GM21360 (cell line): Measurements from ENCODE around the gene UBP1.
A peak's percentile ranks its signal among the peaks of the same experiment; 100 is the strongest.
"Not testable (repeated sequence)": the region's sequence is repeated elsewhere in the genome, so short reads cannot be mapped to it uniquely, and the experiment has no call there.

Experiments
- ATAC-seq: cut with Tn5 transposase; IDR thresholded peaks from one replicate; pipeline ENCODE4 v1.9.1; 2021; ENCODE audit warnings: mild to moderate bottlenecking, moderate library complexity; ENCODE audit not compliant: unreplicated experiment

The UBP1 gene

GRCh38 chr3:33440328-33441224 lies at the start of gene UBP1:
TSS of gene UBP1 (minus strand) at chr3:33440405. CDS start at chr3:33439848, 557 bp downstream.
- ATAC-seq: peak; percentile 87

DNA sequence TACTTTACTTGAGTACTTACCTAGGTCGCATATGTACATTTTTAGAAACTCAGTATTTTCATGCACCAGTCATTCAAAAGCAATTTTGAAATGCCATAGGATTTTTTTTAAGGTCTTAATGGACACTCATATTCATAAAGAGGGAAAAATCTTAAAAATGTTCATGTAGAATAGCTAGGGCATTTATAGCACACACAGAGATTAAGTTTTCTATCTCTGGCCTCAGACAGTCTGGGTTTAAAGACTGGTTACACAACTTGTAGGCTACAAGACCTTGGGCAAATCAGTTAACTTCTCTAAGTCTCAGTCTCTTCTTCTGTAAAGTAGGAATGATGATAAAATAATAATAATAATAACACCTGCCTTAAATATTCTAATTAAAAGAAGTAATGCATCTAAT lies 48.5 kb upstream of the UBP1 start:
- no peak for ATAC-seq

GRCh38 chr3:33488246-33488645 lies 48.0 kb upstream of the UBP1 start:
- ATAC-seq: no peak

DNA sequence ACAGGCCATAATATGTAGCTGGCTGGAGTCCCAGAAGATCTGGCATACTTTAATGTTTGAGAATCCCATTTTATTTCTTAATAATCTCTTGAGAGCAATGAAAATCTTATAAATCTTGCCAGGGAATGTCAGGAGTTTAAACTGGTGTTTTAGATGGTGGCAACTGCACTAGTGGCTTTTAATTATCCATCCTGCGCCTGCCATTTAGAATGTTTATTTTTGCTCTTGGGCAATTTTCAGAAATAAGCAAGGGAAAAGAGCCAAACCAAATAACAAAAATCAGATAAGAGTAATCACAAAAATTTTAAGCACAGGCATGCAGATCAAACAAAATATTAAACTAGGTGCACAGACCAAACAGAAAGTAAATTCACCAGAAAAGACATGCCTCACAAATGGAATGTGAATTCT lies 41.9 kb upstream of the UBP1 start:
- ATAC-seq: no peak

DNA sequence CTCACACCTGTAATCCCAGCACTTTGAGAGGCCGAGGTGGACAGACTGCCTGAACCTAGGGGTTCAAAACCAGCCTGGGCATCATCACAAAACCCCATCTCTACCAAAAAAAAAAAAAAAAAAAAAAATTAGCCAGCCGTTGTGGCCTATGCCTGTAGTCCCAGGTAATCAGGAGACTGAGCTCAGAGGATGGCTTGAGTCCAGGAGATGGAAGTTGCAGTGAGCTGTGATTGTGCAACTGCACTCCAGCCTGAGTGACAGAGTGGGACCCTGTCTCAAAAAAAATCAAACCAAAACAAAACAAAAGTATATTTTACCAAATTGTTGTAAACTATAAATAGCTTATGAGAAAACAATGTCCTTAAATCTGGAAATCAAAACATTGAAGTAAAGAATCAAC lies 34.7 kb upstream of the UBP1 start:
- no peak for ATAC-seq

DNA sequence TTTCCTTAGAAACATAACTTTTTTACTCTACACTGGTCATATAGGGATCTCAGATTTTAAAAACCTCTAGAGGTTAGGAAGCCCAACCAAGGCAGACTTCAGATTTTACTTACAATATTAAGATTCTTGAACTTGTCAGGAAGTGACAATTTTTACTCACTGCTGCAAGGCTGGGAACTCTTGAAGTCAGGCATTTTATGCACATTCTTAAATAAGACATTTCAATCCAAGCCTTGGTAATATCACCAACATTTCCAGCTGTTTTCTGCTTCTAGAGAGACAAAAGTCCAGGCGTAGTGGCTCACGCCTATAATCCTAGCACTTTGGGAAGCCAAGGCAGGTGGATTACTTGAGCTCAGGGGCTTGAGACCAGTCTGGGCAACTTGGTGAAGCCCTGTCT lies 33.6 kb upstream of the UBP1 start:
- ATAC-seq: no peak

DNA sequence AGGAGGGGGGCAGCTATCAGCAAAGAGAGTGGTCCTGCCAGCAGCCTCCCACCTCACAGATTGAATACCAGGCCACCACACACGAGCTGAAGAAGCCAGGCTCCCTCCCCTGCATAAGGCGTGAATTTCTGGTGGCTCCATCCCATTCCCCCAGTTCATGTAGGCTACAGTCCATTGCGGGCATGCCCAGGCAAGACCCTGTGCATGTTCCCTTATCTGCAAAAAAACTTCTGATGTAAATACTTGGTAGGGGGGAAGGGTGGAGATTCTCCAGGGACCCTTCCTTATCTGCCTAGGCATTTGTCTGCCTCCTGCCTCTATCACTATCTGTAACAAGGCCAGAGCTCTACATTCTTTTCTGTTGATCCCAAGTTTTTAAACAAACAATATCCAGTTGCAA lies 27.6 kb upstream of the UBP1 start:
- ATAC-seq: no peak

GRCh38 chr3:33461097-33461496 lies 20.9 kb upstream of the UBP1 start:
- ATAC-seq: no peak

GRCh38 chr3:33459577-33459976 lies 19.4 kb upstream of the UBP1 start:
- not testable (repeated sequence) for ATAC-seq

DNA sequence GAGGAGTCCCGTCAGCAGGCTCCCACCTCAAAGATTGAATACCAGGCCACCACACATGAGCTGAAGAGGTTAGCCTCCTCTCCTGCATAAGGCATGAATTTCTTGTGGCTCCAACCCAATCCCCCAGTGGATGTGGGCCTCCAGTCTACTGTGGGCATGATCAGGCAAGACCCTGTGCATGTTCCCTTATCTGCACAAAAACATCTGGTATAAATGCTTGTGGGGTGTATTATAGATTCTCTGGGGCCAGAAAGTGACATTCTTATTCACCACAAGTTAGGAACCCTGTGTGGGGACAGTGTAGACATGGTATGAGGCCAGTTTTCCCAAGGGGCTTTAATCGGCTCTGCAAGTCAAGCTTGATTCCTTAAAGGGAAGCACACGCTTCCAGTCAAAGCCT lies 18.2 kb upstream of the UBP1 start:
- no peak for ATAC-seq

GRCh38 chr3:33456756-33457155 lies 16.6 kb upstream of the UBP1 start:
- no peak for ATAC-seq

DNA sequence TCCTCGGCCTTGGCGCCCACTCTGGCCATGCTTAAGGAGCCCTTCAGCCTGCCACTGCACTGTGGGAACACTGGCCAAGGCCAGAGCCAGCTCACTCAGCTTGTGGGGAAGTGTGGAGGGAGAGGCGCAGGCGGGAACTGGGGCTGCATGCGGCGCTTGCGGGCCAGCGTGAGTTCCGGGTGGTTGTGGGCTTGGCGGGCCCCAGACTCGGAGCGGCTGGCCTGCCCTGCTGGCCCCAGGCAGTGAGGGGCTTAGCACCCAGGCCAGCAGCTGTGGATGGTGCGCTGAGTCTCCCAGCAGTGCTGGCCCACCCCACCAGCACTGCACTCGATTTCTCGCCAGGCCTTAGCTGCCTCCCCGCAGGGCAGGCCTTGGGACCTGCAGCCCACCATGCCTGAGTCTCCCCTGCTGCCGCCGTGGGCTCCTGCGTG lies 13.1 kb upstream of the UBP1 start:
- ATAC-seq: no peak

- not testable (repeated sequence) for ATAC-seq
Observed at GRCh38 chr3:33451994-33452393, 11.8 kb upstream of the UBP1 start.

- no peak for ATAC-seq
Observed at GRCh38 chr3:33447958-33448357, 7.8 kb upstream of the UBP1 start.

DNA sequence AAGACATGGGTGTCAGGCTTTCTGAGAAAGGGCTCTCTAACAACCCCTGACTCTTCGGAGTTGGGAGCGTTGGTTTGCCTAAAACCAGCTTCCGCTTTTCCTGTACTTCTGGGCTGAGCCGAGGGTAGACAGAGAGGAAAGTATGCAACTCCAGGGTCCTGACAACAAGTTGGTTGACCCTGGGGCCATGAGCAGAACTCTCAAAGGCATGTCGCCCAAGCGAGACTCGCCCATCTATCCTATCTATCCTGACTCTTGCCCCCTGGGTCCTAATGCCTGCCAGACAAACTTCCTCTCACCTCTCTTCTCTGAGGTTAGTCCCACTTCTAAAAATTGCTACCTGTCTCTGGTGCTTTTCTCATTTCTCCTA lies 7.0 kb upstream of the UBP1 start:
- not testable (repeated sequence) for ATAC-seq

GRCh38 chr3:33442190-33442589 lies 2.0 kb upstream of the UBP1 start:
- ATAC-seq: no peak

- no peak for ATAC-seq
Observed at GRCh38 chr3:33441225-33441976, 1.2 kb upstream of the UBP1 start.

DNA sequence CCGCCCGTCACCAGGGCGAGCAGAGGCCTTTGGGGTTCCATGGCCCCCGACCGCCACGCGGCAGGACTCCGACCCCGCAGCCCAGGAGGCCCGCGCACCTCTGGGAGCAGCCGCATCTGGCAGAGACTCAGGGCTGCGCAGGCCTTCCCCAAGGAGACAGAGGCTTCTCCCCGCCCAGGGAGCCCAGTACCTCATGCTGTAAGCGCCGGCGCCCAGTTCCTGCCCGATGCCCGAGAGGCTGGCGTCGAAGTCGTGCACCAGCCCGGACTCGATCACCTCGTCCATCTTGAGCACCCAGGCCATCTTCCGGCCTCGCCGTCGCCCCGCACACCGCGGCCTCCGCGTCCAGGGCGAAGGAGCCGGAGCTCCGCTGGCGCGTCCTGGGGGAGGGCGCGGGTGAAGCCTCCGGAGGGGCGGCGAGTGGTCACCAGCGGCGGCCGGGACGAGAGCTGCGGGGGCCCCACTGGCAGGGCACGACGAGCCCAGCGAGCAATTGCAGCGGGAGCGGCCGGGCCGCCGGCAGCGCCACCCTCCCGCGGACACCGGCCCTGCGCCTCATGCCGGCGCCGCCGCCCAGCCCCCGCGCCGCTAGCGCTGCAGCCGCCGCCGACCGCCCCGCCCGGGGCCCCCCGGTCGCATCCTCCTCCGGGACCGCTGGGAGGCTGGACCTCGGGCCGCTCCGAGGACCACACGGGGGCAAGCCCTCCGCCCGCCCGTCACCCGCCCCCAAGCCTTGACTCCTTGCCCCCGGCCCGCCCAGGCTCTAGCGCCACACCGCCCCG lies 468 bp downstream of the UBP1 start:
- ATAC-seq: peak; percentile 21

GRCh38 chr3:33438881-33439545 lies 1.2 kb downstream of the UBP1 start:
- no peak for ATAC-seq

DNA sequence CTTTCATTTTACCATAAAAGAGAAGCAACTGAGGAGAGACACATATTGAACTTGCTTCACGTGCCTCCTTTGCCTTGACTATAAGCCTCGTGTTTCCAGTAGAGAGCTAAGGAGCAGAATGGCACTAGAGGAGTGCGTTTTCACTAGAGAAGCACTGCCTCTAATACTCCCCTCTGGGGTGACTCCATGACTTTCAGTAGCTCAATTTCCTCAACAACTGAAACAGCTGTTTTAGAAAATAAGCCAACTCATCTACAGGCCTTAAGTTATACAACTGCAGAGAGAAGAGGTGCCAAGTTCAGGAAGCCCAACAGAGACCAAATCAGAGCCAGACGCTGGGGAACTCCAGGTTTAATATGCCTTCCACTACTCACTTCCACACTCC lies 1.9 kb downstream of the UBP1 start:
- ATAC-seq: no peak
